ENCODE data around the gene PAQR8. TPM values are rescaled to one million over a fixed set of nuclear protein-coding genes. Genes with fewer than 3 reads are reported as not detected.
A peak's percentile ranks its signal among the peaks of the same experiment; 100 is the strongest.

PAQR8 gene, protein sequence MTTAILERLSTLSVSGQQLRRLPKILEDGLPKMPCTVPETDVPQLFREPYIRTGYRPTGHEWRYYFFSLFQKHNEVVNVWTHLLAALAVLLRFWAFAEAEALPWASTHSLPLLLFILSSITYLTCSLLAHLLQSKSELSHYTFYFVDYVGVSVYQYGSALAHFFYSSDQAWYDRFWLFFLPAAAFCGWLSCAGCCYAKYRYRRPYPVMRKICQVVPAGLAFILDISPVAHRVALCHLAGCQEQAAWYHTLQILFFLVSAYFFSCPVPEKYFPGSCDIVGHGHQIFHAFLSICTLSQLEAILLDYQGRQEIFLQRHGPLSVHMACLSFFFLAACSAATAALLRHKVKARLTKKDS
- 3.7 and 4.1 TPM in 2 replicates for total RNA-seq (2021)
- Bru-seq, nascent RNA: percentile 45 among the genes with signal in this experiment
- percentile 61 among the genes with signal in this experiment for BruChase-seq, experiment 1, labeled RNA remaining after a 2-hour chase
- BruChase-seq, experiment 2, labeled RNA remaining after a 6-hour chase: percentile 66 among the genes with signal in this experiment
- long read RNA-seq, full-length matches to known transcripts: 6 of 6 reads
- long read RNA-seq, partial matches to known transcripts: 0 of 6 reads
- long read RNA-seq, other reads (novel, unspliced or antisense): 0 of 6 reads

DNA sequence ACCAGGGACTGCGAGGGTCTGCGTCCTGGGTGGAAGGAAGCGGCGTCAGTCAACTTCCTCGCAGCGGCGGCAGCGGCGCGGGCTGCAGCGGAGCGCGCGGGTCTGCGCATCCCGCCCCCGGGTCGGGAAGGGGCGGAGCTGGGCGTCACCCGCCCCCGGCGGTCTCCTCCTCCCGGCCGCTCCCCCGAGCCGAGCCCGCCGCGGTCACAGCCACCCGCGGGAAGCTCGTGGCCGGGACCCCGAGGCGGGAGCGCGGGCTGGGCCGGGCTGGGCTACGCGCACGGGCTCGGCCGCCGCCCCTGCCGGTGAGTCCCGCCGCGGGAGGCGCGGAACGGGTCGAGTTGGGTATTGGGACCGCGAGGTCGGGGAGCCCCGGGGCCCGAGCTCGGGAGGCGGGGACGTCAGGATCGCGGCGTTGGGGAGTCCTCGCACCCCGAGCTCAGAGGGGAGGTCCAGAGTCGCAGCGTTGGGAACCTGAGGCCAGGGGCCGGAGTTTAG lies at the start of gene PAQR8:
Gene PAQR8, plus strand, starts transcription at position 207 of the 498 bp plus-strand sequence. CDS start 41,063 bp downstream, outside the sequence.
- intact Hi-C loops (cut with micrococcal nuclease; ENCODE audit: unreplicated experiment): no loop called here
- DNase-seq: peak in 1 of 2 experiments; percentile 72
- no peaks in the 10 kb centered on the region for H3K79me2 ChIP-seq (ENCODE audit: low read depth)
- ChIA-PET CTCF (interaction anchor here (1.0 kb wide), 1 partner anchor 28 kb away, joined by 3 read pairs; no protein-coding TSS in a partner anchor), POLR2A (ENCODE audit: unreplicated experiment) (interaction anchor here (0.6 to 0.9 kb wide), 5 partner anchors 10 to 750 kb away, joined by 3 to 6 read pairs (median 4); no protein-coding TSS in a partner anchor)
- no TSS peak for BruUV-seq (replicated peaks)
- peak within 1 kb of the TSS; percentile 89 for H3K4me2 ChIP-seq
- H3K4me3 ChIP-seq: peak within 1 kb of the TSS; percentile 70
- no peaks in the 10 kb centered on the region for H3K9me2 ChIP-seq (ENCODE audit: insufficient read depth)
- peak within 1 kb of the TSS; percentile 93 for H2AFZ ChIP-seq
- H4K20me1 ChIP-seq (ENCODE audit: insufficient read depth): no peaks in the 10 kb centered on the region
- H3F3A ChIP-seq (ENCODE audit: insufficient read depth, low read depth): 0 out of 2 replicates have a peak, but pooled peaks cover 10% of the 10 kb centered on the region
- no peaks in the 10 kb centered on the region for H3K36me3 ChIP-seq (ENCODE audit: low read depth)
- H3K9me3 ChIP-seq (ENCODE audit: insufficient read depth, low read depth): no peaks in the 10 kb centered on the region
- no peak within 1 kb of the TSS for H3K27ac ChIP-seq
- TF ChIP-seq, protein P1, sequence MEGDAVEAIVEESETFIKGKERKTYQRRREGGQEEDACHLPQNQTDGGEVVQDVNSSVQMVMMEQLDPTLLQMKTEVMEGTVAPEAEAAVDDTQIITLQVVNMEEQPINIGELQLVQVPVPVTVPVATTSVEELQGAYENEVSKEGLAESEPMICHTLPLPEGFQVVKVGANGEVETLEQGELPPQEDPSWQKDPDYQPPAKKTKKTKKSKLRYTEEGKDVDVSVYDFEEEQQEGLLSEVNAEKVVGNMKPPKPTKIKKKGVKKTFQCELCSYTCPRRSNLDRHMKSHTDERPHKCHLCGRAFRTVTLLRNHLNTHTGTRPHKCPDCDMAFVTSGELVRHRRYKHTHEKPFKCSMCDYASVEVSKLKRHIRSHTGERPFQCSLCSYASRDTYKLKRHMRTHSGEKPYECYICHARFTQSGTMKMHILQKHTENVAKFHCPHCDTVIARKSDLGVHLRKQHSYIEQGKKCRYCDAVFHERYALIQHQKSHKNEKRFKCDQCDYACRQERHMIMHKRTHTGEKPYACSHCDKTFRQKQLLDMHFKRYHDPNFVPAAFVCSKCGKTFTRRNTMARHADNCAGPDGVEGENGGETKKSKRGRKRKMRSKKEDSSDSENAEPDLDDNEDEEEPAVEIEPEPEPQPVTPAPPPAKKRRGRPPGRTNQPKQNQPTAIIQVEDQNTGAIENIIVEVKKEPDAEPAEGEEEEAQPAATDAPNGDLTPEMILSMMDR (conservative IDR thresholded peaks at IDR 0.05): no peak
- no peaks in the 10 kb centered on the region for H3K27me3 ChIP-seq (ENCODE audit: insufficient read depth, low read depth)
- H3K4me1 ChIP-seq (replicated peaks; ENCODE audit: insufficient read depth): peaks cover 9% of the 10 kb centered on the region; the same call in 1 of the 2 replicates

DNA sequence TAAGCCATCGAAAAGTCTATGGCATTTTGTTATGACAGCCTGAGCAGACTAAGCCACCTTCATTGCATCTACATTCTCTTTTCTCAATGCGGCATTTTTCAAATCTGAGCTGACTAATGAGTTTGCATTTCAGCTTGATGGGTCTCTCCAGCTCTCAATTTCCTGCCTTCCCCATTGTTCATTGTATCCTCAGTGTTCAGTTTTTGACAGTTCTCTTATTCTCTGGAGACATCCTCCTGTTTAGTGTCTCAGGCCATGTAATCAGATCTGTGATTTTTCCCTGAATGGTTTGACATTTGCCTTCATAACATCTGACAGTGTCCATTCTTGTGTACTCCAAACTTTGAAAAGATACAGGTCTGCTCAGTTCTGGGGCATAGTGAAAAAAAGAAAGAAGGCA lies 49.5 kb upstream of the PAQR8 start:
- Histone ChIP-seq H3K36me3 (ENCODE audit: low read depth) (no peaks in the 10 kb centered on the region), H3K9me2 (ENCODE audit: insufficient read depth) (no peaks in the 10 kb centered on the region), H2AFZ (no peak overlapping the region), H3K9me3 (ENCODE audit: insufficient read depth, low read depth) (no peaks in the 10 kb centered on the region), H3F3A (ENCODE audit: insufficient read depth, low read depth) (no peaks in the 10 kb centered on the region), H3K4me1 (replicated peaks; ENCODE audit: insufficient read depth) (peaks cover 2% of the 10 kb centered on the region; the same call in 1 of the 2 replicates), H4K20me1 (ENCODE audit: insufficient read depth) (no peaks in the 10 kb centered on the region), H3K4me2 (no peak overlapping the region), H3K4me3 (no peak overlapping the region), H3K27me3 (ENCODE audit: insufficient read depth, low read depth) (no peaks in the 10 kb centered on the region), H3K79me2 (ENCODE audit: low read depth) (no peaks in the 10 kb centered on the region), H3K27ac (no peak overlapping the region)
- TF ChIP-seq, protein P1 (conservative IDR thresholded peaks at IDR 0.05): no peak
- TF ChIP-seq EZH2 (IDR thresholded peaks at IDR 0.05; ENCODE audit: low read depth): no peak
- ChIA-PET CTCF (no interaction called here), POLR2A (ENCODE audit: unreplicated experiment) (no interaction called here)
- intact Hi-C loops (cut with micrococcal nuclease; ENCODE audit: unreplicated experiment): no loop called here
- no TSS peak for BruUV-seq (replicated peaks)
- DNase-seq: no peak

DNA sequence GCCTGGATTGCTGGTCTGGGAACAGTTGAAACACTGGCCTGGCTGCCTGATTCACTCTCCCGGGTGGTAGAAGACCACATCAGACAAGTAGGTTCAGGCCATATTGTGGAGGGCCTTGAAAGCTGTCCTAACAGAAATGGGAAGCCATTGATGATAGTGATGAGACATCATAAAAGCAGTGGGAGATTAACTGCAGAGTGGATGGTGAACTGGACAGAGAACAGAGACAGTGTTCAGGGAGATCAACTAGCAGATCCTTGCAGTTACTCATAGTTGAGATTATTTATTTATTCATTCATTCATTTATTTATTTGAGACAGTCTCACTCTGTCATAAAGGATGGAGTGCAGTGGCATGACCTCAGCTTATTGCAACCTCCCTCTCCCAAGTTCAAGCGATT lies 47.2 kb upstream of the PAQR8 start:
- no peak overlapping the region for H3K4me3 ChIP-seq
- no peak overlapping the region for H3K27ac ChIP-seq
- no peaks in the 10 kb centered on the region for H3K79me2 ChIP-seq (ENCODE audit: low read depth)
- DNase-seq: no peak
- ChIA-PET POLR2A (ENCODE audit: unreplicated experiment) (no interaction called here), CTCF (no interaction called here)
- no peaks in the 10 kb centered on the region for H3K36me3 ChIP-seq (ENCODE audit: low read depth)
- peaks cover 4% of the 10 kb centered on the region; the same call in 1 of the 2 replicates for H3K4me1 ChIP-seq (replicated peaks; ENCODE audit: insufficient read depth)
- no peaks in the 10 kb centered on the region for H3K27me3 ChIP-seq (ENCODE audit: insufficient read depth, low read depth)
- BruUV-seq (replicated peaks): no TSS peak
- H3F3A ChIP-seq (ENCODE audit: insufficient read depth, low read depth): no peaks in the 10 kb centered on the region
- no peak overlapping the region for H2AFZ ChIP-seq
- intact Hi-C loops (cut with micrococcal nuclease; ENCODE audit: unreplicated experiment): no loop called here
- H3K4me2 ChIP-seq: no peak overlapping the region
- TF ChIP-seq, protein P1 (conservative IDR thresholded peaks at IDR 0.05): no peak
- no peak for TF ChIP-seq EZH2 (IDR thresholded peaks at IDR 0.05; ENCODE audit: low read depth)
- H4K20me1 ChIP-seq (ENCODE audit: insufficient read depth): no peaks in the 10 kb centered on the region
- H3K9me3 ChIP-seq (ENCODE audit: insufficient read depth, low read depth): no peaks in the 10 kb centered on the region
- no peaks in the 10 kb centered on the region for H3K9me2 ChIP-seq (ENCODE audit: insufficient read depth)

All from PC-9 (cell line).